Effector memory CD8-positive, alpha-beta T cell (primary cell): ENCODE data around the gene ERC1.
A peak's percentile ranks its signal among the peaks of the same experiment; 100 is the strongest.

ENCODE experiments used
- ATAC-seq: fragments of 150-1000 bp; cut with Tn5 transposase; replicated peaks from 2 replicates; pipeline ENCODE4 v1.10.0; 2021; ENCODE audit warnings: mild to moderate bottlenecking, moderate library complexity
- DNase-seq, 3 experiments: peaks; one replicate each; pipeline ENCODE4 v3.0.0; 2021
- H3K27ac Mint-ChIP-seq, 2 donors: one replicate each; pipeline ENCODE4 v1.8.0; 2022; ENCODE audit warnings: mild to moderate bottlenecking in 2 of 2, mixed read lengths in 2 of 2, moderate library complexity in 2 of 2
- H3K27me3 Mint-ChIP-seq, 2 donors: one replicate each; pipeline ENCODE4 v1.8.0; 2022; ENCODE audit warnings: mixed read lengths in 2 of 2
- H3K36me3 Mint-ChIP-seq: one replicate; pipeline ENCODE4 v1.8.0; 2022; ENCODE audit warnings: mild to moderate bottlenecking, moderate library complexity, mixed read lengths; ENCODE audit not compliant: insufficient read depth
- H3K4me1 Mint-ChIP-seq, 2 donors: one replicate each; pipeline ENCODE4 v1.8.0; 2022; ENCODE audit warnings: low read depth in 2 of 2, mixed read lengths in 2 of 2
- H3K4me3 Mint-ChIP-seq, 2 donors: one replicate each; pipeline ENCODE4 v1.8.0; 2022; ENCODE audit warnings: mild to moderate bottlenecking in 2 of 2, mixed read lengths in 2 of 2, moderate library complexity in 2 of 2
- H3K9me3 Mint-ChIP-seq, 2 donors: one replicate each; pipeline ENCODE4 v1.8.0; 2022; ENCODE audit warnings: mixed read lengths in 2 of 2

Gene ERC1

GRCh38 chr12:1360441-1361210 is 369.6 kb downstream of the ERC1 start:
- no peak for ATAC-seq
- DNase-seq, result no peak
- no peaks in the 10 kb centered on the region for H3K27me3 Mint-ChIP-seq
- H3K27ac Mint-ChIP-seq, result no peak overlapping the region
- H3K9me3 Mint-ChIP-seq, result no peaks in the 10 kb centered on the region
- no peaks in the 10 kb centered on the region for H3K36me3 Mint-ChIP-seq
- no peak overlapping the region for H3K4me3 Mint-ChIP-seq
- no peaks in the 10 kb centered on the region for H3K4me1 Mint-ChIP-seq

GRCh38 chr12:1362143-1362662 is 371.2 kb downstream of the ERC1 start:
- no peaks in the 10 kb centered on the region for H3K27me3 Mint-ChIP-seq
- ATAC-seq (no peak), DNase-seq (no peak)
- peak overlapping the region in 1 of 2 donors; percentile 69 for H3K27ac Mint-ChIP-seq
- no peaks in the 10 kb centered on the region for H3K36me3 Mint-ChIP-seq
- H3K9me3 Mint-ChIP-seq, result no peaks in the 10 kb centered on the region
- H3K4me1 Mint-ChIP-seq, result no peaks in the 10 kb centered on the region
- no peak overlapping the region for H3K4me3 Mint-ChIP-seq

GRCh38 chr12:1365703-1366102 is 374.7 kb downstream of the ERC1 start:
- Mint-ChIP-seq H3K27ac (no peak overlapping the region), H3K9me3 (no peaks in the 10 kb centered on the region), H3K36me3 (no peaks in the 10 kb centered on the region), H3K27me3 (no peaks in the 10 kb centered on the region), H3K4me3 (no peak overlapping the region), H3K4me1 (no peaks in the 10 kb centered on the region)
- ATAC-seq, result no peak
- DNase-seq, result no peak

DNA sequence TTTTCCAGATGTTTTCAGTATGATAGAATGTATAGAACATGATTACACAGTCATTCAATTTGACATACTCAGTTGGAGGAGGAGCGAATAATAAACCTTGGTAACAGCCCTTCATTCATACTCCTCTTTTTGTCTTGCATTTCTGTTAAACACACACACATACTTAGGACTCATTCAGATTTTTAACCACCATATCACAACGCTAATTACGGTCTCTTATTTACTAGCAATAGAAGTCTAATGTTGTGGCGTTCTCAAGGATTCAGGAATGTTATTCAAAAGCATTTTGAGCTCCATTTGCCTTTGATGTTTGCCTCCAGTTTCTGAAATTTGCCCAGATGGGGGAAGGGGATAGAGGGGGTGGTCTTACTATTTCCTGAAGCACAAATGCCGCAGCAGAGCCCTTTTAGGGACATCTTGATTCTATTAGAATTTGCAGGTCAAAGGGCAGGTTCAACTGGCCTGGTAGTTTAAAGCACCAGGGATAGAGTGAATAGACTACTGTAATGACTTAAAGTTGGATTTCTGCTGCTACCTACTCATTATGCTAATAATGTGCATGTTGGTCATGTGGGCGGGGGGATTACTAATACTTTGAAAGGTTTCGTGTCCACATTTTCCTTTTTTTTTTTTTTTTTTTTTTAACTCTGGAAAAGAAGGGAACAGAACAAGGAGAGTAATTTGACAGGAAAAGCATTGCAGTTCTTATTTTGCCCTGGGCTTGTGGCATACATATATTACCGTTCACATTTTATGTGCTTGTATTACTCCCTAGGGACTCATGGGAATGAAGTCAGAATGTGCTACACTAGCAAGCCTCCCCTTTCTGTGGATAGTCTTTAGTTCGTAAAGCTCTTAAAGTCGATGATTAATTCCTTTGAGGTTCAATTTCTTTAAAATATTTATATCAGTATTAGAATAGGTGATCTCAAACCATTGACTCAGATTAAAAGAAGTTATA is 376.6 kb downstream of the ERC1 start:
- no peaks in the 10 kb centered on the region for H3K27me3 Mint-ChIP-seq

DNA sequence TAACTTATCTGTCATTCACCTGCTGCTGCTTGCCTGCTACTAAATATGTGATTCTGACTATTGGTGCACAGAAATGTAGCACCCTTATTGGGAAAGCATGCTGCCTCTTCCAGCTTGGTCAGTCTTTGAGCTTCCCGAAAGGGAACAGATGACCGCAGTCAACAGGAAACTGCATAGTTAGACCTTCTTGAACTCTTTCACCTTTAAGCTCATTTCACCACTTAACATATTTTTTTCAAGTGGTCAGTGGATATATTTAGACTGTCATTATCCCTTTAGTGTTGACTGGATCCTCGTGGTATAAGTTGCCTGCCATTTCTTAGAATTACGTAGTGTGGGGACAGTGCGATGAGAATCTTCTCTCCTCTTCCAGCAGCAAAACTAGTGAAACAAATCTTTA is 378.4 kb downstream of the ERC1 start:
- Mint-ChIP-seq H3K27ac (no peak overlapping the region), H3K27me3 (no peaks in the 10 kb centered on the region), H3K4me1 (no peaks in the 10 kb centered on the region), H3K9me3 (no peaks in the 10 kb centered on the region), H3K4me3 (no peak overlapping the region), H3K36me3 (no peaks in the 10 kb centered on the region)
- ATAC-seq (no peak), DNase-seq (no peak)

More for the DNA sequence above, 376.6 kb downstream of the ERC1 start:
- Mint-ChIP-seq H3K36me3 (no peaks in the 10 kb centered on the region), H3K4me3 (no peak overlapping the region), H3K27ac (no peak overlapping the region), H3K4me1 (no peaks in the 10 kb centered on the region), H3K9me3 (no peaks in the 10 kb centered on the region)
- no peak for ATAC-seq
- no peak for DNase-seq

GRCh38 chr12:1369938-1370500 is 379.0 kb downstream of the ERC1 start:
- Mint-ChIP-seq H3K4me3 (no peak overlapping the region), H3K27me3 (no peaks in the 10 kb centered on the region), H3K4me1 (no peaks in the 10 kb centered on the region), H3K9me3 (no peaks in the 10 kb centered on the region), H3K27ac (no peak overlapping the region), H3K36me3 (no peaks in the 10 kb centered on the region)
- ATAC-seq (no peak), DNase-seq (no peak)

DNA sequence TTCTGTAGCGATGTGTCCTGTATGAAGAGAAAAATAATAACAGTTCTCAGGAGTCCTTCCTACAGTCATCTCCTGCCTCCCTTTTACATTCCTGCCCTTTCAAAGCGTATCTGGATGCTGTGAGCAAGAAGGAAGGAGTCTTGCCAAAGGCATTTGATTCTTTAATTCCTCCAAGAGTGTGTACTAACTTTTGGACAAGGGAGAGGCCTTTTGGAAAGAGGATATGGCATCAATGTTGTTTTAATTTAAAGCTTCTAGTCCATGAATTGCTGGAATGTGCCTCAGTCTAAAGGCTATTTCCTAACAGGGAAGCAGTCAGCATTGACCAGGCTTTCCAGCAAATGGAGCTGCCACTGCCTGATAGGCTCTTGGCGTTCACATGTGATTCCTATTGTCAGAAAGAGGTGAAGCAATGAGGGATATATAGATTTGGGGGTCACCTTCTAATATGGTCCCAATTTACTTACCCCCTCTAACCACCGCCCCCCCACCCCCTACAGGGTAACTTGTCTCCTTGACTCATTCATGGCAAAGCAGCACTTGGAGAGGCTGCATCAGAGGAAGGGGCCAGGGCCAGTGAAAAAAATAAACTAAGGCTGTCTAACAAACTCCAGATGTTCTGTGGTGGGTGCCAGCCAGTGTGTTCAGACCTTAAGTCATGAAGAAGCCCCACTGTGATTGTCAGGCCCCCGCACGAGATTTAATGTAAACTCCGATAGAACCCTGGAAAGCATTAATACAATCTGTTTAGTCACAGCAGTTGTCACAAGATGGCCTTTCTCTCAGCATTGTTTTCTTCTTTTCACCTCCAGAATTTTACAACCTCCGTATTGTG is 383.1 kb downstream of the ERC1 start:
- H3K27ac Mint-ChIP-seq, result no peak overlapping the region
- H3K27me3 Mint-ChIP-seq, result no peaks in the 10 kb centered on the region
- ATAC-seq, result no peak
- no peaks in the 10 kb centered on the region for H3K9me3 Mint-ChIP-seq
- no peaks in the 10 kb centered on the region for H3K4me1 Mint-ChIP-seq
- no peaks in the 10 kb centered on the region for H3K36me3 Mint-ChIP-seq
- DNase-seq, result no peak
- no peak overlapping the region for H3K4me3 Mint-ChIP-seq

- ATAC-seq (no peak), DNase-seq (no peak)
- H3K4me1 Mint-ChIP-seq, result no peaks in the 10 kb centered on the region
- H3K27me3 Mint-ChIP-seq, result no peaks in the 10 kb centered on the region
- no peaks in the 10 kb centered on the region for H3K36me3 Mint-ChIP-seq
- H3K27ac Mint-ChIP-seq, result no peak overlapping the region
- H3K9me3 Mint-ChIP-seq, result no peaks in the 10 kb centered on the region
- no peak overlapping the region for H3K4me3 Mint-ChIP-seq
These were observed 384.3 kb downstream of the ERC1 start for GRCh38 chr12:1375323-1375722.

- no peak for ATAC-seq
- Mint-ChIP-seq H3K9me3 (no peaks in the 10 kb centered on the region), H3K4me1 (no peaks in the 10 kb centered on the region), H3K36me3 (no peaks in the 10 kb centered on the region), H3K4me3 (no peak overlapping the region), H3K27me3 (no peaks in the 10 kb centered on the region), H3K27ac (no peak overlapping the region)
- no peak for DNase-seq
These were observed 386.1 kb downstream of the ERC1 start for GRCh38 chr12:1377117-1377516.

DNA sequence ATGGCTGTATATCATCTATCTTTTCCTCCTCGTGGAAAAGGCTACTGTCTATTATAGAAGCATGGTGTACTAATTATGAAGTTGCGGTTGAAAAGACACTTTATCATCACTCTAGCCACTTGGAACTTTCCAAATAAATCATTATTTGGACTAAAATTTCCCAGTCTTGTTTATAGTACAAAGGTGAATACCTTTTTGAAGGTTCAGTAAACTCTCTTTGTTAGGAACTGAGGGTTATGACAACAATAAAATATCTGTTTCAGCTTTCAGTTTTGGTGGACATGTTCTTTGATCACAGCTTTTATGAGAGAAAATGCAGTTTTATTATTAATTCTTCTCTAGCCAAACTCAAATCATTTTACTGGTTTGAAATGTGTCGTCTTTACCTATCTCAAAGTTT is 386.7 kb downstream of the ERC1 start:
- H3K27ac Mint-ChIP-seq, result no peak overlapping the region
- H3K4me1 Mint-ChIP-seq, result no peaks in the 10 kb centered on the region
- DNase-seq (no peak), ATAC-seq (no peak)
- H3K36me3 Mint-ChIP-seq, result no peaks in the 10 kb centered on the region
- H3K9me3 Mint-ChIP-seq, result no peaks in the 10 kb centered on the region
- H3K4me3 Mint-ChIP-seq, result no peak overlapping the region
- no peaks in the 10 kb centered on the region for H3K27me3 Mint-ChIP-seq

DNA sequence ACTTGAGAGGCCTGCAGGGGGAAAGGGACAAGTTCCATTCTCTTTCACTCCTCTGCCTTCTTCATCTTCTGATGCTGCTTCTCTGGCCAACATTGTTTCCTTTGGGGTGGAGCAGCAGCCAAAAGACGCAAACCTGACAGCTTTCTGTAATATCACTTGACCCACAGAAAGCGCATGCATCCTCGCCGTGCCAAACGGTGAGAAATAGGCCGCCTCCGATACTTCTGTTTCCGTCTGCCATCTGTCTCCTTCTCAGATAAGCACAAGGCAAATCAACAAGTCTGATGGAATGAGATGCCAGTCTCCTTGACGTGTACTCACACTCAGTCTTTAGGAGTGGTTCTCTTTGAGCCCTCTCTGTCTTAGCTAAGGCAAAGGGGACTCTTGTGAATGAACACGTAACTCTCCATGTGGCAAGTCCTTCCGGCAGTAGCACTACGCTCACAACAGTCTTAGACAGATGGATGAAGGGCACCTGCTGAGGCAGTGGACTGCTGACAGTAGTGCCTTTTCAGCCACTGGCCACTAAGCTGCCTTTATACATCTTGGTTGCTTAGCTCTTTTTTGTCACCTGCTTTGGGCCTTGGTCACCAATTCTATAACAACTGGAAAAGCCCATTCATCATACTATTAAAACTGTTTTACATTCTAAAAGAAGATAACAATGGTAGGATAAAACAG is 389.3 kb downstream of the ERC1 start:
- DNase-seq, result no peak
- H3K36me3 Mint-ChIP-seq, result no peaks in the 10 kb centered on the region
- no peak overlapping the region for H3K4me3 Mint-ChIP-seq
- no peaks in the 10 kb centered on the region for H3K9me3 Mint-ChIP-seq
- H3K4me1 Mint-ChIP-seq, result no peaks in the 10 kb centered on the region
- no peaks in the 10 kb centered on the region for H3K27me3 Mint-ChIP-seq
- no peak for ATAC-seq
- no peak overlapping the region for H3K27ac Mint-ChIP-seq

DNA sequence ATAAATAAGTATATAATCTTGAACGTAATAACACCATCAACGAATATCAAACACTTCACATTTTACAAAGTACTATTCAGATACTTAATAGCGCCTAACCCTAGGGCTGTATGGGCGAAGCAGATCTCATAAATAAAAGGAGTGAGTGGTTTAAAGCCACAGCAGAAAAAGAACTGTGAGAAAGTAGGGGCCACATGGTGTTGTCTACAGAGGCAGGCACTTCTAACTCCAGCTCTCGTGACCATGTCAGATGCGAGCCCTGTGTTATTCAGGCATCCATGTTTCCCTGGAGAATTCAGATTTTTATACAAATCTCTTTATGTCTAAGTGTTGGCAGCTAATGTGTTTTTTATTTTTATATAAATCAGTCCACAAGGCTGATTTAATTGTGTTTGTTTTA is 391.1 kb downstream of the ERC1 start:
- DNase-seq (no peak), ATAC-seq (no peak)
- Mint-ChIP-seq H3K27ac (no peak overlapping the region), H3K36me3 (no peaks in the 10 kb centered on the region), H3K4me3 (no peak overlapping the region), H3K27me3 (no peaks in the 10 kb centered on the region), H3K9me3 (no peaks in the 10 kb centered on the region), H3K4me1 (no peaks in the 10 kb centered on the region)
